Dermis blood vessel endothelial cell (primary cell): ENCODE results near the gene GRID1. TPM values are rescaled to one million over a fixed set of nuclear protein-coding genes. Genes with fewer than 3 reads are reported as not detected.
"Not testable (repeated sequence)": the region's sequence is repeated elsewhere in the genome, so short reads cannot be mapped to it uniquely, and the experiment has no call there.

ENCODE experiments used
- DNase-seq: peaks from one replicate; pipeline ENCODE4 v3.0.0; 2010
- total RNA-seq: library from RNA; depleted of rRNA; stranded (reverse); fragments of >200 nt; gene quantifications from 2 replicates; pipeline ENCODE4 v1.2.3, GENCODE V29; 2014

The GRID1 gene
- total RNA-seq, 1 donor from 2014 or later, result not detected

DNA sequence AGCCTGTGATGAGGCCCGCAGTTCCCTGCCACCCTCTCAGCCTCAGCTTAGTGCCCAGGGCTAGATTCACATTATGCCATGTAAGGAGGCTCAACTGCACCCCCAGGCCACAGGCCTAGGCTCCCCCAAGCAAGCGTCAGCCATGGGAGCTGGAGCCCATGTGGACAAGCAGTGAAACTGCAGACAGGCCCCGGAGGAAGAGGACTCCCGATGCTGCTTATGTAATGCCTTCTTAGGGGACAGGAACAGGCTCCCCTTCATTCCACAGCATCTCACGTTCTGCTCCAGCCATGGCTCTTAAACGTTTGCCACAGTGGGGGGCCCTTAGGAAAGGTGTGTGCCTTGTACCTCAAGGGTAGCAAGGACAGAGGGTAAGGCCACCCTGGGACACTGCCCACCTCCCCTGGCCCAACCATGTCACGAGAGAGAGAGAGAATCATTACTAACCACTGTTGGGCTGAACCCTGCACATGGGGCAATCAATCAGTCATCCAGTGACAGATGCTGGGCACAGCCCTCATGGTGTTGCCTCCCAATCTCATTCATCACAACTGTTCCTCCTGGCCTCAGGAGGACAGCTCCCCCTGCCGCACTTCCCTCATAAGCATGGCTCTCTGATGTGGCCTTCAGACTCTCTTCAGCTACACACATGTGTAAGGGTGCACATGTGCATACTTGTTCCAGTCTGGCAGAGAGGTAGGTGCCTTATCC lies 263.0 kb downstream of the GRID1 start:
- DNase-seq, result no peak

DNA sequence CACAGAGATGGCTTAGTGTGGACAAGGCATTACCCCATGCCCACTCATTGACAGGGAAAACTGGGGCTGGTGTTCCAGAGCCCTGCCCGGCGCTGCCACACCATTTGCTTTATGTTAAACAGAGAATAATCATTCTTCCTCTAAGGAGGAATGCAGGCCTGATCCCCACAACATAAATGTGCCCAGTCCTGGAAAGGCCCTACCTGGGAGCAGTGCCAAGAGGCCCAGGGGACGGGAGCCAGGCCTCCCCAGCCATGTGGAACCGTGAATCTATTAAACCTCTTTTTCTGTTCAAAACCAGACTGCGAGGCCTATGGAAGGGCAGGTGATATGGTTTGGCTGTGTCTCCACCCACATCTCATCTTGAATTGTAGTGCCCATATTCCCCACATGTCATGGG lies 264.1 kb downstream of the GRID1 start:
- no peak for DNase-seq

DNA sequence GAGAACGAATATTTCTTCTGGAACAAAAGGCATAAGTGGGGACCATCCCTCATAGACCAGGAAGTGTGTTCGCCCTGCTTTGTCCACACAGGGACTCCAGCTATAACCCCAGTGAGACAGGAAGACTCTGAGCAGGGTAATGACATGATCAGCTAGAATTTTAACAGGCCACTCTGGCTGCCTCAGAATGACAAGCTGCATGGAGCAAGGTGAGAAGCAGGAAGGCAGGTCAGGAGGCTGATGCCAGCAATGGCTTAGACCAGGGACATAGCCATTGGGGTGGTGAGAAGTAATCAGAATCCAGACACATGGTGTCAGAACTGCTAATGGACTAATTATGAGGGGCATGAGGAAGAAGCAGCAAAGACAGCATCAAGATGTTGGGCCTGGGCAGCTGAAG lies 264.6 kb downstream of the GRID1 start:
- no peak for DNase-seq

GRCh38 chr10:86100581-86101061 lies 266.0 kb downstream of the GRID1 start:
- peak; percentile 1 for DNase-seq

DNA sequence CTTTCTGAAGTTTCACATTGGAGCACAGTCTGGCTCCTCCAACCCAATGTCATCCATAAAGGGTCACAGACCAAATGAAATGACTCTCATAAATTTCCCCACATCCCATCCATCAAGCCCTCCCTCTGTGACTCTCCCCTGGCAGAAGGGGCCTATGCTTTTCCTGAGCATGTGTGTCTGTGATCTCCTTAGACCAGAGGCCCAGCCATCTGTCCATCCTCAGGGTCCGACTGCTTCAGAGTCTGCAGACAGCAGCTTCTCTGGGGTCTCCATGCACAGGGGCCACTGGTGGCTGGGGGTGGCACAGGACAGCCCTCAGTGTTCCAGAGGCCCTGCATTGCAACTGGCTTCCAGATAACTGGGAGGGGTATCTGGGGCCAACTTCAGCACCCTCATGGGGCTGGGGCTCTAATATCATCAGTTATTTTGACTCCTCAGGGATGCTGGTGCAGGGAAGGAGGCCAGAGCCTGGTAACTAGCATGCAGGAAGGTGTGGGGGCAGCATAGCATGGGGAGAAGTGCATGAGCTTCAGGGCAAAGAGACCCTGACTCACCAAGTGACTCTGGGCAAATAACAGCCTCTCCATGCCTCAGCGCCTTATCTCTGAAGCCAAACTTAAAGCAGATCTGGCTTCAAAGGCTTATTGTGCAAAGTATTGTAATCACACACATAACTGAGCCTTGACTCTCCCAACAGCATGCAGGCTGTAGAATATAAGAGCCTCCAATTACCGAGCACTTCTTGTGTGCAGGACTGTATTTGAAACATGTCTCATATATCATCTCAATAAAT lies 266.9 kb downstream of the GRID1 start:
- no peak for DNase-seq

DNA sequence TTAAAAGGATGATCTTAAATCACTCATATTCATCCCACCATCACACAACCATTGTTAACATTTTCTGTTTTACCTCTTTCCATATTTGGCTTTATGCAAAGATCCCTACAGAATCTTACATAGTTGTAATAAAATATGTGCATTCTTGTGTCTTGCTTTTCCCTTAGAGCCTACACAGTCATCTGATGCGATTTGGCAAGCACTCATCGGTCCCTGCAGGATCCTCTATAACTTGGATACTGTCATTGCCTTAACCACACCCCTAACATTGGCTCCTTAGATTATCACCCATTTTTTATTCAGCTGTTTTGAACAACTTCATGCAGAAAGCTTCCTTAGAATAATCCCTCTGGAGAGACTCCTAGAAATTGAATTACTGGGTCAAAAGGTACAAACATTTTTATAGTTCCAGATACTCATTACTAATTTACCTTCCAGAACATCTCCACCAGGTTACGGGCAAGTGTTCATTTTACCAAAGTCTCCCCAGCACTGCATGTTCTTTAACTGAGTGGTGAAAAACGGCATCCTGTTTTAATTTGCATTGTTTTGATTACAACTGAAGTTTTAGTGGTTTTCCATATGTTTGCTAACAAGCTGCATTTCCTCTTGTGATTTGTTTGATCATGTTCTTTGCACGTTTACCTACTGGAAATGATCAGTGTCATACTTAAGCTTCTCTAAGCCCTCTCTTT lies 268.3 kb downstream of the GRID1 start:
- DNase-seq, result no peak

DNA sequence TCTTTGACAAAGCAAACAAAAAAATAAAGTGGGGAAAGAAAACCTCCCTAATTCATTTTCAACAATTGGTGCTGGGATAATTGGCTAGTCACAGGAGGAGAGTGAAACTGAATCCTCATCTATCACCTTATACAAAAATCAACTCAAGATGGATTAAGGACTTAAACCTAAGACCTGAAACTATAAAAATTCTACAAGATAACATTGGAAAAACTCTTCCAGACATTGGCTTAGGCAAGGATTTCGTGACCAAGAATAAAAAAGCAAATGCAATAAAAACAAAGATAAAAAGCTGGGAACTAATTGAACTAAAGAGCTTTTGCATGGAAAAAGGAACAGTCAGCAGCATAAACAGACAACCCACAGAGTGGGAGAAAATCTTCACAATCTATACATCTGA lies 271.5 kb downstream of the GRID1 start:
- DNase-seq, result not testable (repeated sequence)

GRCh38 chr10:86092311-86092710 lies 274.3 kb downstream of the GRID1 start:
- not testable (repeated sequence) for DNase-seq

DNA sequence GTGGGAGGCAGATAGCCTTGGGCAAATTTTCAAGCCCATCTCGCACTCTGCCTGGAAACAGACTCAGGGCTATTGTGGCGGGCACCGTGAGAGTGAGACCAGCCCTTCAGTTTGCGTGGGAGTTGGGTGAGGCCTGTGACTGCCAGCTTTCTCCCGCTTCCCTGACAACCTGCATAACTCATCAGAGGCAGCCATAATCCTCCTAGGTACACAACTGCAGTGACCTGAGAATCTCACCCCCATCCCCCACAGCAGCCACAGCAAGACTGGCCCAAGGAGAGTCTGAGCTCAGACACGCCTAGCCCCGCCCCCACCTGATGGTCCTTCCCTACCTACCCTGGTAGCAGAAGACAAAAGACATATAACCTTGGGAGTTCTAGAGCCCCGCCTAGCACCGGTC lies 275.4 kb downstream of the GRID1 start:
- no peak for DNase-seq

- no peak for DNase-seq
Measured at GRCh38 chr10:86090807-86091206, 275.8 kb downstream of the GRID1 start.

DNA sequence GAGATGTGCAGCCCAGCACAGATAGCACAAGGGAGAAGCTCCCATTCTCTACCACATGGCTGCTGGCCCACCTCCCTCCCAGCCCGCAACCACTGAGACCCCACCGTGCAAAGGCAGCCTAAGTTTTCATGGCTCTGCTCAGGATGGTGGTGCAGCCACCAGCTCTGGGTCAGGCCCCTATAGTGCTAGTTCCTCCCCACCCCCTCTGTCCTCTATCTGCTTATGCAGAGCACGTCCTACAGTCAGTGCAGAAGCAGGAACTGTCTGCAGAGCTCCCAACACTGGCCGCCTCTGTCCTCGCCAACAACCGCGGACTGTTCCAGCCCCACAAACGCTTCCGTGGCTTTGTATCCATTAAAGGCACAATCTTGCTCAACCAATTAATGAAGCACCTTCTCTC lies 278.9 kb downstream of the GRID1 start:
- DNase-seq, result no peak

GRCh38 chr10:86086418-86086817 lies 280.2 kb downstream of the GRID1 start:
- no peak for DNase-seq

DNA sequence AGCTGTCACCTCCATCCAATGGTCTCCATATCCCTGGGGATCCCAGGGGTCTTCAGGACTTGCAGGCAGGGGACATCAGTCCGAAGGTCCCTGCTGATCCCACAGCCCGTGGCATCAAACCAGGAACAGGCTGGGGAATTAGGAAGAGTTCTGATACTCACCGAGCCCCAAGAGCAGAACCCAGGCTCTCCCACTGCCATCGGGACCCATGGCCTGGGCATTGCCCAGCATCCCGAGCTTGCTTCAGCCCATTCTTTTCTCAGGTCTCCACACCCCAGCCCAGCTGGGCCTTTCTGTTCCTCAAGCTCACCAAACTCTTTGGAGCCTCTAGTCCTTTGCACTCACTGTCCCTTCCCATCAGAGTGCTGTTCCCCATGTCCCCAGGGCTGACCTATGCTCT lies 280.9 kb downstream of the GRID1 start:
- no peak for DNase-seq

DNA sequence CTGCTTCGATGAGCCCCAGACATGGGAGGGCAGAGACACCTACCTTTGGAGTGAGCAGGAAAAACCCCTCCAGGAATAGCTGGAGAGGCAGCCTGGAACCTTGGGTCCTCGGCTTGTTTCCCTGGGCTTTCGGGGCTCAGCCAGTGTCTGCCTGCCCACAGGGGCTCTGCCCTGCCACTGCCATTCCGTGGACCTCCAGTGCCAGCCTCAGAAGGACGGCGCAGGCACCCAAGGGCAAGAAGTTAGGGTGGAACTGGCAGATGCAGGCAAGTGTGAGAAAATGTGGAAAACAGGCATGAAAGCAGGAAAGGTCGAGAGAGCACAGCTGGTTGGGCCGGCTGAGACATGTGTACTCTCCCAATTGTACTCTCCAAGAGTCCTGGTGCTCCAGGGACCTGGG lies 281.5 kb downstream of the GRID1 start:
- DNase-seq, result no peak

DNA sequence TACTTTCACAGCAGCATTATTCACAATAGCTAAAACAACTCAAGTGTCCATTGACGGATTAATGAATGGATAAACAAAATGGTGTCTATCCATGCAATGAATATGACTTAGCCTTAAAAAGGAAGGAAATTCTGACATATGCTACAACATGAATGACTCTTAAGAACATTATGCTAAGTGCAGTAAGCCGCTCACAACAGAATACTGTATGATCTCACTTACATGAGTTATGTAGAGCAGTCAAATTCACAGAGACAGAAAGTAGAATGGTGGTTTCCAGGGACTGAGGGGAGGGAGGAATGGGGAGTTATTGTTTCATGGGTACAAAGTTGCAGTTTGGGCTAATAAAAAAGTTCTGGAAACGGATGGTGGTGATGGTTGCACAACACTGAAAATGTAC lies 282.0 kb downstream of the GRID1 start:
- DNase-seq, result no peak

- no peak for DNase-seq
Measured at GRCh38 chr10:86083664-86084175, 282.9 kb downstream of the GRID1 start.

- no peak for DNase-seq
Measured at GRCh38 chr10:86083206-86083605, 283.4 kb downstream of the GRID1 start.

DNA sequence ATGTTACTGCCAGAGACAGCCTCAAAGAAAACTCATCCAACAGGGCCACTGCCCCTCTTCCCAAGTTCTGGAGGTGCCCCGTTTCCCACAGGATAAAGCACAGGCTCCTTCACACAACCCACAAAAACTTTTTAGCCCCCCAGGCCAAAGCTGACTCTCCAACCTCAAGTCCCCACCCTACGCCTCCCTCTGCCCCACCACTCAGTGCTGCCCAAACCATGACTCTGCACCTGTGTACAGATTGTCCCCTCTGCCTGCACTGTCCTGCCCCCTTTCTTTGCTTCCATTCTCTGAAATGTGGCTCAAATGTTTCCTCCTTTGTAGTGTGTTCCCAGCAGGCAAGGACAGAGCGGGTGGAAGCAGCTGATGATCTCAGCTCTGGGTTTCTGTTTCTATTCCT lies 284.0 kb downstream of the GRID1 start:
- DNase-seq, result no peak

- DNase-seq, result no peak
Measured at GRCh38 chr10:86079088-86079487, 287.5 kb downstream of the GRID1 start.

DNA sequence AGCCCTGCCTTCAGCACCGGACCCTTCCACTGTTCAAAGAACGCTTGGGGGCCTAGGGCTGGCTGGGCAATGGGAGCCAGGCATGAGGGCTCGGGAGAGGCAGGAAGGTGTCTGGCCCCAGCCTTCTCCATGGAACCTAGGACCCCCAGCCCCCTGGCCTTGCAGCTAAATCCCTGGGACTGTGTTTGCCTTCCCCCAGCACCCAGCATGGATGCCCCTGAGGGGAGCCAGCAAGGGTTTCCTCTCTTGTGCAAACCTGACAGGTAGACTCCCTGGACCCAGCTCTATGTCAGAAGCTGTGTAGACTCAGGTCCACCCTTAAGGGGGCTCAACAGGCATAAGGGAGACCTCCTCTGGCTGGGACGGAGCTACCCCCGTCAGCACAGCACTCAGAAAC lies 288.0 kb downstream of the GRID1 start:
- DNase-seq, result no peak

DNA sequence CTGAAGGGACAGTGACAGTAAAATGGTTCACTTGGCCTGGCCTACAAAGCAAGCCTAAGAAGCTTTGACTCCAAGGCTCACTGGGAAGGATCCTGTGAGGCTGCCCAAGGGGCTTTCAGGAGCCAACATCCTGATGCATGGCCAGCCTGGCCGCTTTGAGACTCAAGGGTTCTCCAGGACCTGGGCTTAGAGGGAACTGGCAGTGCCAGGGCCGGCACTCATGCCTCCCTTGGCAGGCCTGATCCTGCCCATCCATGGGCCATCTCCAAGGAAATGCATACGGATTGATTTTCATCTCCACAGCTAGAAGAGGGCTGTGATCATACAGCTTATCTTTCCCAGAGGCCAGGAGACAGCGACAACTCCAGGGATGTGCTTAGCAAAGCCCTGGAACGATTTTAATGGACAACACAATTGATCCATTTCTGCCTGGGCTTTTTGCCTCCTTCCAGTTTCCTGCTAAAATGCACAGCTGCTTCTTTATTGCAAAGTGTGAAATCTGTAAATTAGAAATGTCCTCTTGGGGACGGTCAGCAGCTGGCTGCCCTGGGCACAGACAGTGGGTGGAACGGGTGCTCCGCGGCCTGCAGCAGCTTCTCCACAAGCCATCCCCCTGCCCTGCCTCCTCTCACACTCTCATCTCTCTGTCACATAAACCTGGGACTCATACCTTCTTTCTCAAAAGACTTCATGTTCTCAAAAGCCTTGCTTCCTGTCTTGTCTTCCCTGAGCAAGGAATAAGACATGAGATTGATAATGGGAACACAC lies 288.5 kb downstream of the GRID1 start:
- no peak for DNase-seq

- no peak for DNase-seq
Measured at GRCh38 chr10:86077271-86077670, 289.3 kb downstream of the GRID1 start.

GRCh38 chr10:86076497-86076896 lies 290.1 kb downstream of the GRID1 start:
- DNase-seq, result not testable (repeated sequence)
